Renal pelvis (tissue), 4 donors: ENCODE measurements around the gene NINJ1. TPM values are rescaled to one million over a fixed set of nuclear protein-coding genes. Genes with fewer than 3 reads are reported as not detected.

ENCODE experiments used
- DNase-seq: peaks from one replicate; pipeline ENCODE4 v3.0.0-alpha.2; 2013
- polyA plus RNA-seq, 3 donors: library from polyadenylated mRNA; unstranded; fragments of 120-200 nt; gene quantifications; one replicate each; pipeline ENCODE4 v1.2.1, GENCODE V29; 2013; ENCODE audit not compliant: insufficient read length in 3 of 3

NINJ1 gene
- polyA plus RNA-seq, 3 donors: 51.6 to 53.2 (median 52.5) TPM

GRCh38 chr9:93137362-93137761 is 3.3 kb upstream of the NINJ1 start:
- no peak for DNase-seq

- no peak for DNase-seq
Measured at GRCh38 chr9:93136011-93136440, 2.0 kb upstream of the NINJ1 start.

GRCh38 chr9:93134740-93135444 is 841 bp upstream of the NINJ1 start:
- DNase-seq: no peak

GRCh38 chr9:93133681-93134014 is 403 bp downstream of the NINJ1 start:
- peak; percentile 57 for DNase-seq

- peak; percentile 69 for DNase-seq
Measured at GRCh38 chr9:93132946-93133680, 938 bp downstream of the NINJ1 start.

GRCh38 chr9:93132287-93132927 is 1.6 kb downstream of the NINJ1 start:
- DNase-seq: no peak

GRCh38 chr9:93131599-93132286 is 2.3 kb downstream of the NINJ1 start:
- DNase-seq: no peak

- DNase-seq: no peak
Measured at GRCh38 chr9:93130861-93131481, 3.1 kb downstream of the NINJ1 start.

- DNase-seq: no peak
Measured at GRCh38 chr9:93129691-93130500, 4.2 kb downstream of the NINJ1 start.

GRCh38 chr9:93129286-93129685 is 4.8 kb downstream of the NINJ1 start:
- no peak for DNase-seq

GRCh38 chr9:93128715-93129224 is 5.3 kb downstream of the NINJ1 start:
- no peak for DNase-seq

- DNase-seq: no peak
Measured at GRCh38 chr9:93128011-93128714, 5.9 kb downstream of the NINJ1 start.

- no peak for DNase-seq
Measured at GRCh38 chr9:93127395-93127911, 6.6 kb downstream of the NINJ1 start.

- peak; percentile 59 for DNase-seq
Measured at GRCh38 chr9:93126825-93127368, 7.2 kb downstream of the NINJ1 start.

GRCh38 chr9:93126151-93126781 is 7.8 kb downstream of the NINJ1 start:
- DNase-seq: no peak

GRCh38 chr9:93125331-93125894 is 8.6 kb downstream of the NINJ1 start:
- DNase-seq: no peak

- no peak for DNase-seq
Measured at GRCh38 chr9:93124793-93125192, 9.3 kb downstream of the NINJ1 start.

GRCh38 chr9:93123561-93124283 is 10.3 kb downstream of the NINJ1 start:
- DNase-seq: no peak
